Smooth muscle cell (in vitro differentiated cells): ENCODE results near the gene TBC1D2B. TPM values are rescaled to one million over a fixed set of nuclear protein-coding genes. Genes with fewer than 3 reads are reported as not detected.
A peak's percentile ranks its signal among the peaks of the same experiment; 100 is the strongest.

ENCODE experiments used
- DNase-seq: peaks from one replicate; lab custom pipeline; 2025; ENCODE audit not compliant: unreplicated experiment; lab: John Stamatoyannopoulos, UW
- H2AFZ ChIP-seq: fragments of 200-600 bp; sonication (generic); 2 replicates; pipeline ENCODE4 v1.6.0; 2016; ENCODE audit warnings: antibody characterized with exemption, low read depth, mild to moderate bottlenecking
- H3F3A ChIP-seq: fragments of 200-600 bp; sonication (generic); 2 replicates; pipeline ENCODE4 v1.6.0; 2017; ENCODE audit warnings: antibody characterized with exemption, low read depth
- H3K27ac ChIP-seq: fragments of 200-600 bp; sonication (generic); 2 replicates; pipeline ENCODE4 v1.5.1; 2016; ENCODE audit warnings: low read depth, mild to moderate bottlenecking
- H3K27me3 ChIP-seq: fragments of 200-600 bp; sonication (generic); 2 replicates; pipeline ENCODE4 v1.6.1; 2016; ENCODE audit warnings: low read depth, mild to moderate bottlenecking
- H3K36me3 ChIP-seq: fragments of 200-600 bp; sonication (generic); 2 replicates; pipeline ENCODE4 v1.5.1; 2016; ENCODE audit warnings: low read depth
- H3K4me1 ChIP-seq: fragments of 200-600 bp; sonication (generic); 2 replicates; pipeline ENCODE4 v1.5.1; 2016; ENCODE audit warnings: low read depth
- H3K4me2 ChIP-seq: fragments of 200-600 bp; sonication (generic); 2 replicates; pipeline ENCODE4 v1.6.0; 2016; ENCODE audit warnings: mild to moderate bottlenecking
- H3K4me3 ChIP-seq: fragments of 200-600 bp; sonication (generic); 2 replicates; pipeline ENCODE4 v1.5.1; 2016; ENCODE audit warnings: mild to moderate bottlenecking
- H3K79me2 ChIP-seq: fragments of 200-600 bp; sonication (generic); 2 replicates; pipeline ENCODE4 v1.6.0; 2016; ENCODE audit warnings: low read depth, mild to moderate bottlenecking
- H3K9ac ChIP-seq: fragments of 200-600 bp; sonication (generic); 2 replicates; pipeline ENCODE4 v1.6.0; 2016; ENCODE audit warnings: low read depth
- H3K9me3 ChIP-seq: fragments of 200-600 bp; sonication (generic); replicated peaks from 2 replicates; pipeline ENCODE4 v1.5.1; 2016; ENCODE audit warnings: low read depth
- H4K20me1 ChIP-seq: fragments of 200-600 bp; sonication (generic); 2 replicates; pipeline ENCODE4 v1.6.0; 2016; ENCODE audit warnings: low read depth
- CTCF ChIP-seq: fragments of 200-600 bp; sonication (generic); IDR thresholded peaks from 2 replicates; pipeline ENCODE4 v1.5.1; 2017; ENCODE audit warnings: borderline replicate concordance, mild to moderate bottlenecking, antibody characterized with exemption; ENCODE audit not compliant: insufficient read depth, poor library complexity, severe bottlenecking
- WGBS: methylation state at CpG from one replicate; pipeline ENCODE4 v1.1.7; 2016; ENCODE audit warnings: low lambda C conversion rate; 5-methylcytosine and 5-hydroxymethylcytosine counted together
- polyA plus RNA-seq: library from polyadenylated mRNA; unstranded; fragments of >200 nt; fragmentation: Nextera tagmentation; extraction: Ambion mirVana; gene quantifications from 2 replicates; pipeline ENCODE4 v1.2.1, GENCODE V29; 2016
- total RNA-seq: library from RNA; depleted of rRNA; stranded (reverse); fragments of >200 nt; gene quantifications from 2 replicates; pipeline ENCODE4 v1.2.3, GENCODE V29; 2014

The TBC1D2B gene
- total and polyA plus RNA-seq, 2 experiments from 2014 or later = 14.2 to 19.4 TPM

GRCh38 chr15:78054518-78054917 lies 23.0 kb downstream of the TBC1D2B start:
- H3K36me3 ChIP-seq = no peaks in the 10 kb centered on the region
- H3K79me2 ChIP-seq = peaks cover 54% of the 10 kb centered on the region
- DNase-seq = no peak
- WGBS = 80% methylated on average over 2 of the region's 2 CpGs
- H3K27me3 ChIP-seq = no peaks in the 10 kb centered on the region
- no peak overlapping the region for H3K27ac ChIP-seq
- H3K9me3 ChIP-seq = no peaks in the 10 kb centered on the region
- H3F3A ChIP-seq = no peaks in the 10 kb centered on the region
- H4K20me1 ChIP-seq = peaks cover 91% of the 10 kb centered on the region
- peaks cover 13% of the 10 kb centered on the region for H3K4me1 ChIP-seq
- no peak overlapping the region for H3K4me2 ChIP-seq
- H3K9ac ChIP-seq = no peak overlapping the region
- no peak for TF ChIP-seq CTCF
- no peak overlapping the region for H2AFZ ChIP-seq
- H3K4me3 ChIP-seq = no peak overlapping the region

- Histone ChIP-seq H2AFZ (no peak overlapping the region), H3K4me1 (peaks cover 25% of the 10 kb centered on the region), H3K79me2 (peaks cover 35% of the 10 kb centered on the region), H3K4me3 (no peak overlapping the region), H3K9ac (no peak overlapping the region), H3K9me3 (no peaks in the 10 kb centered on the region), H3K36me3 (no peaks in the 10 kb centered on the region), H3K27ac (no peak overlapping the region), H4K20me1 (peaks cover 91% of the 10 kb centered on the region), H3K4me2 (no peak overlapping the region), H3F3A (peaks cover 10% of the 10 kb centered on the region), H3K27me3 (no peaks in the 10 kb centered on the region)
- WGBS = 95% methylated on average over 5 of the region's 5 CpGs
- no peak for DNase-seq
- no peak for TF ChIP-seq CTCF
Measured at GRCh38 chr15:78052545-78052944, 25.0 kb downstream of the TBC1D2B start.

- Histone ChIP-seq H3K4me2 (no peak overlapping the region), H3K27me3 (no peaks in the 10 kb centered on the region), H4K20me1 (peaks cover 91% of the 10 kb centered on the region), H3F3A (peaks cover 10% of the 10 kb centered on the region), H3K27ac (no peak overlapping the region), H3K4me3 (no peak overlapping the region), H2AFZ (no peak overlapping the region), H3K36me3 (no peaks in the 10 kb centered on the region), H3K9me3 (no peaks in the 10 kb centered on the region), H3K79me2 (peaks cover 29% of the 10 kb centered on the region), H3K9ac (no peak overlapping the region), H3K4me1 (peaks cover 26% of the 10 kb centered on the region)
- no peak for DNase-seq
- TF ChIP-seq CTCF = no peak
Measured at GRCh38 chr15:78052001-78052401, 25.5 kb downstream of the TBC1D2B start.

GRCh38 chr15:78051596-78051995 lies 25.9 kb downstream of the TBC1D2B start:
- no peaks in the 10 kb centered on the region for H3K9me3 ChIP-seq
- WGBS = 60% methylated on average over 3 of the region's 3 CpGs
- H3K79me2 ChIP-seq = peaks cover 29% of the 10 kb centered on the region
- DNase-seq = no peak
- peaks cover 91% of the 10 kb centered on the region for H4K20me1 ChIP-seq
- H3K27ac ChIP-seq = peak overlapping the region; percentile 81
- TF ChIP-seq CTCF = no peak
- peaks cover 10% of the 10 kb centered on the region for H3F3A ChIP-seq
- H3K27me3 ChIP-seq = no peaks in the 10 kb centered on the region
- H3K36me3 ChIP-seq = no peaks in the 10 kb centered on the region
- no peak overlapping the region for H2AFZ ChIP-seq
- peaks cover 26% of the 10 kb centered on the region for H3K4me1 ChIP-seq
- H3K9ac ChIP-seq = no peak overlapping the region
- H3K4me3 ChIP-seq = no peak overlapping the region
- H3K4me2 ChIP-seq = no peak overlapping the region
